ENCODE measurements around the gene HSD17B8.
"Not testable (repeated sequence)": the region's sequence is repeated elsewhere in the genome, so short reads cannot be mapped to it uniquely, and the experiment has no call there.

The HSD17B8 gene

GRCh38 chr6:33207552-33208090, 3.2 kb downstream of the HSD17B8 start:
- peak in 1 of 2 donors; percentile 16 for DNase-seq

DNA sequence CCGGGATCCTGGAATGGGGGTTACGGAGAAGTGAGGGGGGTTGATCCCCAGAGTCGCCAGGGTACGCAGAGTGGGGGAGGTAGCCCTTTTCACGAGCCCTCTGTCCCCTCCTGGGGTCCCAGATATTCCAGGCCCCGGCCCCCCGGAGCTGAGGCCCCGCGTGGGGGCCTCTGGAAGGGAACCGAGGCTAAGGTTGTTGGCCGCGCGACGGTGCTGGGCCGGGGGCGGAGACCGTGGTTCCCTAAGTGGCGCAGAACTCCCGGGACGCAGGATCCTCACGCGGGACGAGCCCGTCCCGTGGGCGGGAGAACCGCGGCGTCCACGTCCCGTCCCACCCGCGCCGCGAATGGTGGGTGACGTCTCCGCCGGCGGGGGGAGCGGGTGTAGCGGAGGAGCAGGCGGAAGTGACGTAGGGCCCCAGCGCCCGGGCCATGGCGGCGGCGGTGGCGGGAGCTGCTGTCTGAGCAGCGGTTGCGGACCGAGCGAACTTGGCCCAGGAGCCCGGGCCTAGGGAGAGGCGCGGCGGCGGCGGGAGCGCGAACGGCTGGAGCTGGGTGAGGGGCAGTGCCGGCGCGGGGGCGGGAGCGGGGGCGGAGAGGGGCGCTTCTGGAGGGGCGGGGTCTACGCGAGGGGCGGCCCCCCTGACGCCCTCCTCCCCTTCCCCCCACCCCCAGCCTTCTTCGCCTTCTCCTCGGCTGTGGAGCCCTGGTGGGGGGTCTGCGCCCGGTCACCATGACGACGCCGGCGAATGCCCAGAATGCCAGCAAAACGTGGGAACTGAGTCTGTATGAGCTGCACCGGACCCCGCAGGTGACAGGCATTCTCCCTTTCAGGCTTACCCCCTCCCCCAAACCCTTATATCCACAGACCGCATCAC, 3.9 kb downstream of the HSD17B8 start, which contains the start of gene RING1:
TSS of gene RING1 (plus strand) at position 410 of the 877 bp plus-strand sequence. CDS start at position 733, 323 bp downstream.
- peak; percentile 82 to 86 for DNase-seq

- no peak for DNase-seq
Measured at GRCh38 chr6:33209856-33210255, 5.4 kb downstream of the HSD17B8 start.

- no peak for DNase-seq
Measured at GRCh38 chr6:33211136-33211535, 6.7 kb downstream of the HSD17B8 start.

- no peak for DNase-seq
Measured at GRCh38 chr6:33211666-33212422, 7.4 kb downstream of the HSD17B8 start.

DNA sequence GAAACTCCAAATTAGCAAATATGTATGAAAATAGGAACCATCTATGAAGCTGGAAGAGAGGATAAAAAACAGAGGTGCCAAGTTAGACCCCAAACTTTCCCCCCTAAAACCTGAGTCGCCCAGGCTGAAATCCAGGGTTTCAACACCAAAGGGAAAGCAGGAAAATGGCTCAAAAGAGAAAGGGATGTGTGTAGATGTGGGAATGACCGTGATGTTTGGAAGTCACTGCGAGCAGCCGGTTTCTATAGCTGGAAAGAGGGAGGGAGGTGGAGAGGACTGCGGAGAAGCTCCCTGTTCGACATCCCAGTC, 8.4 kb downstream of the HSD17B8 start:
- no peak for DNase-seq

GRCh38 chr6:33213166-33213988, 8.9 kb downstream of the HSD17B8 start:
- DNase-seq = peak; percentile 19 to 27

DNA sequence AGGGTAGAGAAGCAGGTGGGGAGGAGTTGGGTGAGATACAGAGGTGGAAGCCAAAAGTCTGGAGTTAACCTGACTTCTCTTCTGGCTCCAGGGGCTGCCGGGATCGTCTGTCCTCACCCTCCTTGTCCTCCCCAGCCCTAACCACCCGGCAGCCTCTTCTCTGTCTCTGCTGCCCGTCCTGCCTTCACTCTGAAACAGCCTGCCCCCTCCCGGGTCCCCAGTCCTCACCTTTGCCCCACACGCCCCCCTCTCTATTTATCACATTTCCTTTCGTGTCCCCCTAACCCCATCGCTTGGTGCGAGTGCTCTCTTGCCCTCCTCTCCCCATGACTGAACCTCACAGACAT, 9.5 kb downstream of the HSD17B8 start:
- no peak for DNase-seq

GRCh38 chr6:33215271-33216116, 11.0 kb downstream of the HSD17B8 start:
- no peak for DNase-seq

GRCh38 chr6:33216117-33216649, 11.7 kb downstream of the HSD17B8 start:
- DNase-seq = no peak

DNA sequence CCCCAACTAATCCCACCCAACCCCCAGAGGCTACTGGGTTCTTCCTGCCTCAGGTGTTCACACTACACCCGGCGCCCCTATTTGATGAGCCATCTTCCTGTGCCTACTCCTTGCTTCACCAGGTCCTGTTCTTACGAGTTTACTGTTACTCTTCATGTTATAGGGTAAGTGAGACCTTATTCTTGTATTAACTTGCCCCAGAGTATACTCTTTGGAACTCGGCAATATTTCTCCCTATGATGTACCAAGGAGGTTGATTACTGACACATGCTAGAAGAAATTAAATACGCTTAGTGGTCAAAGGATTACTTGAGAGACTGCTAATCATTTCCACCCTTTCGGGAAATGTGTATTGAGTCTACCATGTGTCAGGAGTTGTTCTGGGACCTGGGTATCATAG, 12.8 kb downstream of the HSD17B8 start:
- no peak for DNase-seq

GRCh38 chr6:33217681-33218080, 13.2 kb downstream of the HSD17B8 start:
- DNase-seq = no peak

- not testable (repeated sequence) for DNase-seq
Measured at GRCh38 chr6:33226503-33227120, 22.2 kb downstream of the HSD17B8 start.

DNA sequence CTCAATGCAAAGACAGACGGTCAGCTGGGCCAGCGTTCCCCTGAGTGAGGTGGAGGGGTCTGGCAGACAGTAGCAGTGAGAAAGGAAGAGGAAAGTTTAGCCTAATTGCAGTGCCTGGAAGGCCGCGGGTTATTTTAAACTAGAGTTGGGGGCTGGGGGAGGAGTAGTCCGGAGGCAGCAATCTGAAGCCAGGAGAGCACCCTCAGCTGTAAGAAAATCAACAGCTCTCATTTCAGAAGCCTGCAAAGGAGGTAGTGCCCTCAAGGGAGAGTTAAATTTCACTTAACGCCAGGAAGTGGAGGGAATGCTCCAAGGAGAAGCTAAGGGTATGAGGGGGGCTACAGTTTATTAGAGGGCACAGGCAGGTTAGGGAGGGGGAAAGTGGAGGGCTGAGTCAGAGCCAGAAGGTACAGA, 30.8 kb downstream of the HSD17B8 start:
- DNase-seq = no peak

DNA sequence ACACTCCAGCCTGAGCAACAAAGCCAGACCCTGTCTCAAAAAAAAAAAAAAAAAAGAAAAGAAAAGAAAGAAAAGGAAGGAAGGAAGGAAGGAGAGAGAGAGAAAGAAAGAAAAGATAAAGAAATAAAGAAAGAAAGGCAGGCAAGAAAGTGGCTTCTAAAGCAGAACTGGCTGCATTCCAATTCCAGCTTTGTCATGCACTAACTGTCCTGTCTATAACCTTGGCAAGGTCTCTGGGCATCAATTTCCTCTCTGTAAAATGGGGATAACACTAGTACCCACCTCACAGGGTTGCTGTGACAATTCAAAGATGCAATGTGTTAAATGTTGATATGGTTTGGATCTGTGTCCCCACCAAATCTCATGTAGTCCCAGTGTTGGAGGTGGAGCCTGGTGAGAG, 31.9 kb downstream of the HSD17B8 start:
- DNase-seq = no peak

GRCh38 chr6:33236852-33237251, 32.4 kb downstream of the HSD17B8 start:
- no peak for DNase-seq

- no peak for DNase-seq
Measured at GRCh38 chr6:33237741-33238140, 33.3 kb downstream of the HSD17B8 start.

GRCh38 chr6:33241968-33242367, 37.5 kb downstream of the HSD17B8 start:
- DNase-seq = peak in 1 of 2 donors; percentile 29

- peak; percentile 38 to 66 for DNase-seq
Measured at GRCh38 chr6:33243476-33243875, 39.0 kb downstream of the HSD17B8 start.

GRCh38 chr6:33247977-33248642, 43.7 kb downstream of the HSD17B8 start:
- DNase-seq = peak; percentile 56 to 98

DNA sequence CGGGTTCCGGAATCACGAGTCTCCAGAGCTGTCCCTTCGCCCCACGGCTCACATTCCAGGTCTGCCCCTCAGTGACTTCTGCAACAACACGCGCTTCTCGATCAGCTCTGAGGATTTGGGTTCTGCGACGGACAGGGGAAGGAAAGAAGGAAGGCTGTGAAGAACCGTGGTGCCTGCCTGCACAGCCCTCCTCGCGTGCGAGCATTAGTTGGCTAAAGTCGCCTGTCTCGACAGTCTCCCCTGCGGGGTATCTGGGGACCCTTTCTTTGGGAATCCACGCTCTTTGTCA, 44.1 kb downstream of the HSD17B8 start:
- peak in 1 of 2 donors; percentile 8 for DNase-seq
